Endothelial cell of umbilical vein (primary cell): ENCODE results near the gene BLOC1S3. TPM values are rescaled to one million over a fixed set of nuclear protein-coding genes. Genes with fewer than 3 reads are reported as not detected.

Experiments used
- BruUV-seq: library from RNA; stranded (reverse); fragments of 400-500 nt; replicated peaks from 2 replicates; lab custom pipeline; 2021; lab: Mats Ljungman, UMichigan
- CTCF ChIA-PET: fragments of 300-600, 350-600 bp; sonication (Branson Sonifier 250); formaldehyde crosslinking; loops from one replicate; lab custom pipeline; 2021; ENCODE audit warnings: antibody characterized with exemption, inconsistent platforms; lab: Charles Lee
- POLR2A ChIA-PET: fragments of 300-600, 350-600 bp; sonication (Branson Sonifier 250); formaldehyde crosslinking; loops from one replicate; lab custom pipeline; 2021; ENCODE audit warnings: antibody characterized with exemption, inconsistent platforms; lab: Charles Lee
- DNase-seq: peaks from one replicate; pipeline ENCODE4 v3.0.0-alpha.2; 2011; ENCODE audit warnings: low read depth, low spot score
- FAIRE-seq: peaks from 2 replicates; lab custom pipeline; 2011; peaks lifted over from hg19 to GRCh38; lab: Jason Lieb, UNC
- H2AFZ ChIP-seq: 2 replicates; pipeline ENCODE4 v1.6.0; 2012; ENCODE audit warnings: low read depth, low read length, control low read depth, inconsistent platforms
- H3K27ac ChIP-seq: 2 replicates; pipeline ENCODE4 v1.5.1; 2011; ENCODE audit warnings: low read depth, mild to moderate bottlenecking, control low read depth, low read length, moderate library complexity; ENCODE audit not compliant: insufficient read depth
- H3K27me3 ChIP-seq, 2 experiments: 2 replicates each; pipeline versions ENCODE4 v1.6.0 to v1.6.1; 2011; ENCODE audit warnings: low read length in 2 of 2, mixed read lengths in 1 of 2; ENCODE audit not compliant: control insufficient read depth in 2 of 2, insufficient read depth in 2 of 2
- H3K36me3 ChIP-seq, 2 experiments: 2 replicates in 1 of 2; 3 replicates in 1 of 2; pipeline ENCODE4 v1.5.1; 2011; ENCODE audit warnings: low read length in 2 of 2, mild to moderate bottlenecking in 1 of 2, moderate library complexity in 1 of 2; ENCODE audit not compliant: control insufficient read depth in 2 of 2, insufficient read depth in 2 of 2; ENCODE audit errors: extremely low read depth in 1 of 2
- H3K4me1 ChIP-seq: 3 replicates; pipeline ENCODE4 v1.5.1; 2011; ENCODE audit warnings: mild to moderate bottlenecking, low read length; ENCODE audit not compliant: control insufficient read depth, insufficient read depth; ENCODE audit errors: extremely low read depth
- H3K4me2 ChIP-seq: 2 replicates; pipeline ENCODE4 v1.6.1; 2011; ENCODE audit warnings: low read length, control low read depth, mixed read lengths; ENCODE audit not compliant: insufficient read depth
- H3K4me3 ChIP-seq, 3 experiments: fragments of 200-600 bp in 1 of 3; sonication (generic), shearing (Covaris generic) in 1 of 3; replicated peaks in 1 of 3; 2 replicates each; pipeline ENCODE4 v1.5.1; 2011 to 2016; ENCODE audit warnings: control low read depth in 3 of 3, low read length in 3 of 3, mild to moderate bottlenecking in 2 of 3, inconsistent platforms in 1 of 3, low read depth in 1 of 3, moderate library complexity in 1 of 3; ENCODE audit not compliant: insufficient read depth in 1 of 3
- H3K79me2 ChIP-seq: 2 replicates; pipeline ENCODE4 v1.6.0; 2012; ENCODE audit warnings: low read length, inconsistent platforms; ENCODE audit not compliant: control insufficient read depth, insufficient read depth
- H3K9ac ChIP-seq: replicated peaks from 2 replicates; pipeline ENCODE3; 2011; ENCODE audit warnings: low read length, control low read depth; ENCODE audit not compliant: insufficient read depth; ENCODE audit errors: extremely low read depth
- H3K9me1 ChIP-seq: replicated peaks from 3 replicates; pipeline ENCODE4 v1.6.0; 2011; ENCODE audit warnings: mild to moderate bottlenecking, low read length; ENCODE audit not compliant: control insufficient read depth, insufficient read depth; ENCODE audit errors: extremely low read depth
- H3K9me3 ChIP-seq: replicated peaks from 2 replicates; pipeline ENCODE4 v1.5.1; 2012; ENCODE audit warnings: low read length, inconsistent platforms; ENCODE audit not compliant: control insufficient read depth, insufficient read depth
- H4K20me1 ChIP-seq: replicated peaks from 2 replicates; pipeline ENCODE3; 2011; ENCODE audit warnings: mild to moderate bottlenecking, low read length; ENCODE audit not compliant: control insufficient read depth, insufficient read depth; ENCODE audit errors: extremely low read depth
- CTCF ChIP-seq, 2 donors: IDR thresholded peaks; 1 replicate in 1 of 2; 2 replicates in 1 of 2; pipeline ENCODE4 v1.5.1; 2011; ENCODE audit warnings: low read length in 2 of 2, mild to moderate bottlenecking in 2 of 2, moderate library complexity in 2 of 2, control low read depth in 1 of 2, inconsistent platforms in 1 of 2, low read depth in 1 of 2; ENCODE audit not compliant: insufficient read depth in 1 of 2; ENCODE audit errors: extremely low read depth in 1 of 2
- EZH2 ChIP-seq: IDR thresholded peaks from 2 replicates; pipeline ENCODE4 v1.6.1; 2012; ENCODE audit warnings: borderline replicate concordance, low read depth, mild to moderate bottlenecking, moderate library complexity, low read length, inconsistent platforms; ENCODE audit not compliant: severe bottlenecking
- FOS ChIP-seq: IDR thresholded peaks from 2 replicates; pipeline ENCODE4 v1.6.1; 2011; ENCODE audit warnings: mild to moderate bottlenecking, low read length, moderate library complexity, borderline replicate concordance; ENCODE audit not compliant: insufficient read depth
- GATA2 ChIP-seq: IDR thresholded peaks from 2 replicates; pipeline ENCODE4 v1.7.0; 2011; ENCODE audit warnings: low read depth, mild to moderate bottlenecking, moderate library complexity, mixed read lengths, low read length; ENCODE audit not compliant: insufficient read length, insufficient read depth
- JUN ChIP-seq: IDR thresholded peaks from 2 replicates; pipeline ENCODE4 v1.6.1; 2011; ENCODE audit warnings: borderline replicate concordance, low read depth; ENCODE audit not compliant: insufficient read length, insufficient read depth
- MAX ChIP-seq: IDR thresholded peaks from 2 replicates; pipeline ENCODE4 v1.6.1; 2011; ENCODE audit not compliant: insufficient read depth, insufficient read length
- MYC ChIP-seq: IDR thresholded peaks from one replicate; pipeline ENCODE4 v1.6.1; 2011; ENCODE audit warnings: mild to moderate bottlenecking, low read depth, low read length
- POLR2A ChIP-seq: IDR thresholded peaks from 2 replicates; pipeline ENCODE4 v1.6.1; 2012; ENCODE audit warnings: low read depth, mild to moderate bottlenecking, control low read depth, low read length
- POLR2AphosphoS5 ChIP-seq: IDR thresholded peaks from 2 replicates; pipeline ENCODE4 v1.6.1; 2012; ENCODE audit warnings: low read depth, mild to moderate bottlenecking, control low read depth, low read length, moderate library complexity; ENCODE audit not compliant: insufficient read depth
- dilution Hi-C: fragments of 300-500 bp; cut with MboI; formaldehyde crosslinking; loops from one replicate; pipeline ENCODE4 v1.15.0; 2019; ENCODE audit warnings: low sequenced_read_pairs; ENCODE audit not compliant: extremely low pct_ligation_motif_present
- intact Hi-C: fragments of 100-400 bp; cut with micrococcal nuclease; formaldehyde crosslinking; loops from one replicate; pipeline ENCODE4 v1.10.0; 2022
- polyA plus RNA-seq, 4 experiments: library from polyadenylated mRNA; depleted of rRNA in 3 of 4; stranded (reverse) in 3 of 4; unstranded in 1 of 4; fragments of >200 nt; gene quantifications; 2 replicates each; pipeline versions ENCODE4 v1.2.1 to v1.2.3, GENCODE V29; 2011 to 2012; ENCODE audit warnings: missing spikeins in 1 of 4
- total RNA-seq: library from RNA; stranded (reverse); gene quantifications from 2 replicates; pipeline ENCODE4 v1.2.3, GENCODE V29; 2021

BLOC1S3 gene
- total and polyA plus RNA-seq, 2 donors (not counting 3 experiments of a cell fraction or from before 2014, with no cell fraction given) = 13.6 to 17.4 TPM

- Histone ChIP-seq H3K36me3 (no peaks in the 10 kb centered on the region), H4K20me1 (no peaks in the 10 kb centered on the region), H3K9me1 (no peaks in the 10 kb centered on the region), H3K9ac (no peak overlapping the region), H3K79me2 (no peaks in the 10 kb centered on the region), H3K9me3 (no peaks in the 10 kb centered on the region), H3K27me3 (no peaks in the 10 kb centered on the region), H3K4me2 (no peak overlapping the region), H2AFZ (no peak overlapping the region), H3K4me3 (no peak overlapping the region), H3K4me1 (peaks cover 21% of the 10 kb centered on the region), H3K27ac (no peak overlapping the region)
- dilution Hi-C loops = no loop called here
- TF ChIP-seq MYC (no peak), MAX (no peak), FOS (no peak), JUN (no peak), POLR2AphosphoS5 (no peak), EZH2 (no peak), POLR2A (no peak), GATA2 (no peak), CTCF (IDR thresholded peaks at IDR 0.05; ENCODE audit: extremely low read depth in 1 of 2, insufficient read depth in 1 of 2, low read depth in 1 of 2, low read length in 2 of 2) (no peak)
- no TSS peak for BruUV-seq
- intact Hi-C loops = no loop called here
- FAIRE-seq = no peak
- no peak for DNase-seq
- POLR2A ChIA-PET = no interaction called here
- CTCF ChIA-PET = no interaction called here
These were observed 9.0 kb upstream of the BLOC1S3 start for GRCh38 chr19:45169602-45170001.
